HepG2 (cell line): ENCODE measurements around the gene TUBB. TPM values are rescaled to one million over a fixed set of nuclear protein-coding genes. Genes with fewer than 3 reads are reported as not detected.
A peak's percentile ranks its signal among the peaks of the same experiment; 100 is the strongest.

Source experiments
- ARNT2 ChIP-seq: sonication (generic); formaldehyde crosslinking; IDR thresholded peaks from 2 replicates; pipeline ENCODE4 v1.8.0; 2022; ENCODE audit warnings: mild to moderate bottlenecking, low read depth, missing genetic modification reagents, moderate library complexity
- FIP1L1 ChIP-seq: fragments of 200-400 bp; formaldehyde crosslinking; IDR thresholded peaks from 2 replicates; pipeline ENCODE4 v1.6.1; 2018; ENCODE audit warnings: low read depth, mild to moderate bottlenecking, low read length, moderate library complexity, borderline replicate concordance; ENCODE audit not compliant: insufficient read depth
- GFI1 ChIP-seq: sonication (generic); formaldehyde crosslinking; IDR thresholded peaks from 2 replicates; pipeline ENCODE4 v1.5.0; 2020; ENCODE audit warnings: missing genetic modification reagents, mild to moderate bottlenecking, borderline replicate concordance
- GLI4 ChIP-seq: sonication (generic); formaldehyde crosslinking; IDR thresholded peaks from 2 replicates; pipeline ENCODE4 v1.5.1; 2020; ENCODE audit warnings: missing genetic modification reagents, mild to moderate bottlenecking, moderate library complexity, borderline replicate concordance
- HOXA3 ChIP-seq: sonication (generic); formaldehyde crosslinking; IDR thresholded peaks from 2 replicates; pipeline ENCODE4 v1.5.0; 2020; ENCODE audit warnings: missing genetic modification reagents
- KDM5B ChIP-seq: sonication (generic); formaldehyde crosslinking; IDR thresholded peaks from 2 replicates; pipeline ENCODE4 v1.4.0; 2020; ENCODE audit warnings: missing genetic modification reagents, mild to moderate bottlenecking, borderline replicate concordance
- MATR3 ChIP-seq: sonication (generic); formaldehyde crosslinking; IDR thresholded peaks from 2 replicates; pipeline ENCODE4 v1.4.0; 2020; ENCODE audit warnings: missing genetic modification reagents
- MAZ ChIP-seq, 2 experiments: sonication (generic) in 1 of 2; formaldehyde crosslinking in 1 of 2; IDR thresholded peaks; 2 replicates each; pipeline versions ENCODE4 v1.5.0 to v1.6.1; 2012 to 2020; ENCODE audit warnings: low read depth in 2 of 2, mild to moderate bottlenecking in 2 of 2, borderline replicate concordance in 1 of 2, improper control_type of control experiment in 1 of 2, low read length in 1 of 2, missing genetic modification reagents in 1 of 2, moderate library complexity in 1 of 2
- MEIS1 ChIP-seq: sonication (generic); formaldehyde crosslinking; IDR thresholded peaks from 2 replicates; pipeline ENCODE4 v1.9.0; 2021; ENCODE audit warnings: mild to moderate bottlenecking, missing genetic modification reagents, moderate library complexity, borderline replicate concordance
- PPARG ChIP-seq: conservative IDR thresholded peaks from 2 replicates; pipeline ENCODE4 v1.6.1; 2016; ENCODE audit warnings: missing biosample characterization, missing genetic modification reagents
- SPEN ChIP-seq: sonication (generic); formaldehyde crosslinking; IDR thresholded peaks from 2 replicates; pipeline ENCODE4 v1.5.1; 2020; ENCODE audit warnings: low read depth, mild to moderate bottlenecking, missing genetic modification reagents
- TBX2 ChIP-seq: sonication (generic); formaldehyde crosslinking; IDR thresholded peaks from 2 replicates; pipeline ENCODE4 v1.5.0; 2020; ENCODE audit warnings: missing genetic modification reagents, mild to moderate bottlenecking, borderline replicate concordance
- TEAD3 ChIP-seq: optimal IDR thresholded peaks from 2 replicates; pipeline ENCODE3; 2016; ENCODE audit warnings: borderline replicate concordance
- ZNF160 ChIP-seq: sonication (generic); formaldehyde crosslinking; IDR thresholded peaks from 2 replicates; pipeline ENCODE4 v1.8.0; 2022; ENCODE audit warnings: mild to moderate bottlenecking, inconsistent platforms, missing genetic modification reagents
- ZNF326 ChIP-seq: sonication (generic); formaldehyde crosslinking; IDR thresholded peaks from 2 replicates; pipeline ENCODE4 v1.4.0; 2020; ENCODE audit warnings: missing genetic modification reagents, borderline replicate concordance
- ZNF629 ChIP-seq: sonication (generic); formaldehyde crosslinking; conservative IDR thresholded peaks from 2 replicates; pipeline ENCODE4 v1.5.0; 2020; ENCODE audit warnings: missing genetic modification reagents
- ZNF652 ChIP-seq: IDR thresholded peaks from 2 replicates; pipeline ENCODE4 v1.6.1; 2016; ENCODE audit warnings: low read depth, borderline replicate concordance
- polyA plus RNA-seq, 8 experiments: library from polyadenylated mRNA; depleted of rRNA in 3 of 8; stranded (reverse) in 7 of 8; unstranded in 1 of 8; fragments of >200 nt; fragmentation: Illumina TruSeq in 4 of 8; extraction: Trizol in 4 of 8; gene quantifications; 2 replicates each; pipeline versions ENCODE4 v1.2.1 to v1.2.3, GENCODE V29; 2011 to 2016; ENCODE audit warnings: low read depth in 4 of 8, missing spikeins in 1 of 8, mixed read lengths in 1 of 8; ENCODE audit not compliant: insufficient read depth in 1 of 8
- total RNA-seq, 5 experiments: library from RNA; depleted of rRNA; stranded (reverse); fragments of >200 nt; fragmentation: Illumina TruSeq; extraction: Trizol; gene quantifications; 2 replicates each; pipeline ENCODE4 v1.2.3, GENCODE V29; 2016; ENCODE audit warnings: low read depth in 1 of 5
- TF ChIP-seq, protein P1 (sequence below): sonication (generic); formaldehyde crosslinking; IDR thresholded peaks from 2 replicates; pipeline ENCODE4 v1.5.1; 2020; ENCODE audit warnings: mild to moderate bottlenecking, moderate library complexity, missing genetic modification reagents
- TF ChIP-seq, protein P2 (sequence below): sonication (generic); formaldehyde crosslinking; IDR thresholded peaks from 2 replicates; pipeline ENCODE4 v1.4.0; 2020; ENCODE audit warnings: missing genetic modification reagents, borderline replicate concordance
- TF ChIP-seq, protein P3 (sequence below): sonication (generic); formaldehyde crosslinking; IDR thresholded peaks from 2 replicates; pipeline ENCODE4 v1.5.0; 2020; ENCODE audit warnings: missing genetic modification reagents, mild to moderate bottlenecking, borderline replicate concordance
- TF ChIP-seq, protein P4 (sequence below): sonication (generic); formaldehyde crosslinking; IDR thresholded peaks from 2 replicates; pipeline ENCODE4 v1.4.0; 2020; ENCODE audit warnings: missing genetic modification reagents; ENCODE audit errors: not compliant biosample characterization

The TUBB gene
- total and polyA plus RNA-seq, 2 of the 13 experiments (the other 11 are each of a cell fraction or from before 2014, with no cell fraction given), result 911 to 1,163 TPM

DNA sequence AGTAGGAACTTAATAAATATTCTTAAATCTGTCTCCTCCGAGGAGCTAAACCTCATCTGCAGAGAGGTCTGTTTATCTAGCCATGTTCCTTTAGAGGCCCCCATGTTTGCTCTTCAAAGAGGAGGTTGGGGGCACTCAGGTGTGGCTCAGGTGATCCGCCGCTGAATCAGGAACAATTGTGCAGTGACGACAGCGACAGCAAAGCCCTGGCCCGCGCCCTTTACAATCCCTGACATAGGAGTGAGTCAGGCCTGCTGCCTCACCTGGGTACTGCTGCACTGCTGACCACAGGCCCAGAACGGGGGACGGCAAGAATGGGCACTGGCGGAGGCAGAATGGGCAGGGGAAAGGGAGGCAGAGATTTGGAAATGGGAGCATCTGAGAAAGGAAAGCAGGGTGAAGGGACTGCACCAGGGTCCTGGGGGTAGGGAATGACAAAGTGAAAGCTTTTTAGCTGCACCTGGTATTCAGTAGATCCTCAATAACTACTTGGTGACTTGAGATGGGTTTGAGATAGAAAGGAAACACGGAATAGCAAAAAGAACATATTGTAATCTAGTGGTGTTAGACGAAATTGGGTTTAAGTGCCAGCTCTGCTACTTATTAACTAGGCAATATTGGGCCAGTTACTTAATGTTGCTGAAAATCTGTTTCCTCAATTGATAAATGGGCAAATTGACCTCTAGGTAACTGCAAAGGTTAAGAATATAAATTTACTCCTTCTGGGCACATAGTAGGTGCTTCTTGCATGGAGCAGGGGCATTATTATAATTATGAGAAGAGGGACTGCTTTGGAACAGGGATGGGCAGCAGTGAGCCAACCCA is 29.6 kb downstream of the TUBB start (continued):
- TF ChIP-seq, protein P1, sequence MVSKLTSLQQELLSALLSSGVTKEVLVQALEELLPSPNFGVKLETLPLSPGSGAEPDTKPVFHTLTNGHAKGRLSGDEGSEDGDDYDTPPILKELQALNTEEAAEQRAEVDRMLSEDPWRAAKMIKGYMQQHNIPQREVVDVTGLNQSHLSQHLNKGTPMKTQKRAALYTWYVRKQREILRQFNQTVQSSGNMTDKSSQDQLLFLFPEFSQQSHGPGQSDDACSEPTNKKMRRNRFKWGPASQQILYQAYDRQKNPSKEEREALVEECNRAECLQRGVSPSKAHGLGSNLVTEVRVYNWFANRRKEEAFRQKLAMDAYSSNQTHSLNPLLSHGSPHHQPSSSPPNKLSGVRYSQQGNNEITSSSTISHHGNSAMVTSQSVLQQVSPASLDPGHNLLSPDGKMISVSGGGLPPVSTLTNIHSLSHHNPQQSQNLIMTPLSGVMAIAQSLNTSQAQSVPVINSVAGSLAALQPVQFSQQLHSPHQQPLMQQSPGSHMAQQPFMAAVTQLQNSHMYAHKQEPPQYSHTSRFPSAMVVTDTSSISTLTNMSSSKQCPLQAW (CRISPR knock-in tag), result peak; percentile 43; the same call in 1 of the 2 replicates
- TF ChIP-seq ZNF160 (no peak), ZNF629 (CRISPR knock-in tag) (0 out of 2 replicates have a peak, but pooled peaks have one; percentile 5), SPEN (CRISPR knock-in tag) (peak; percentile 29; the same call in 1 of the 2 replicates), FIP1L1 (peak; percentile 93; the same call in 1 of the 2 replicates), ARNT2 (CRISPR knock-in tag) (0 out of 2 replicates have a peak, but pooled peaks have one; percentile 36), ZNF652 (CRISPR knock-in tag) (no peak), MEIS1 (CRISPR knock-in tag) (0 out of 2 replicates have a peak, but pooled peaks have one; percentile 17), ZNF326 (0 out of 2 replicates have a peak, but pooled peaks have one; percentile 54), GFI1 (CRISPR knock-in tag) (peak; percentile 66), TBX2 (CRISPR knock-in tag) (peak; percentile 52), KDM5B (CRISPR knock-in tag) (no peak), GLI4 (CRISPR knock-in tag) (no peak), HOXA3 (CRISPR knock-in tag) (0 out of 2 replicates have a peak, but pooled peaks have one; percentile 13), MATR3 (no peak), PPARG (CRISPR knock-in tag) (peak; percentile 37; the same call in 1 of the 2 replicates), TEAD3 (CRISPR knock-in tag) (peak; percentile 29), MAZ (IDR thresholded peaks at IDR 0.05; ENCODE audit: borderline replicate concordance, low read depth, low read length) (no peak), MAZ (CRISPR knock-in tag; IDR thresholded peaks at IDR 0.05; ENCODE audit: low read depth) (0 out of 2 replicates have a peak, but pooled peaks have one; percentile 18)
- TF ChIP-seq, protein P2, sequence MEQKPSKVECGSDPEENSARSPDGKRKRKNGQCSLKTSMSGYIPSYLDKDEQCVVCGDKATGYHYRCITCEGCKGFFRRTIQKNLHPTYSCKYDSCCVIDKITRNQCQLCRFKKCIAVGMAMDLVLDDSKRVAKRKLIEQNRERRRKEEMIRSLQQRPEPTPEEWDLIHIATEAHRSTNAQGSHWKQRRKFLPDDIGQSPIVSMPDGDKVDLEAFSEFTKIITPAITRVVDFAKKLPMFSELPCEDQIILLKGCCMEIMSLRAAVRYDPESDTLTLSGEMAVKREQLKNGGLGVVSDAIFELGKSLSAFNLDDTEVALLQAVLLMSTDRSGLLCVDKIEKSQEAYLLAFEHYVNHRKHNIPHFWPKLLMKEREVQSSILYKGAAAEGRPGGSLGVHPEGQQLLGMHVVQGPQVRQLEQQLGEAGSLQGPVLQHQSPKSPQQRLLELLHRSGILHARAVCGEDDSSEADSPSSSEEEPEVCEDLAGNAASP (CRISPR knock-in tag), result 0 out of 2 replicates have a peak, but pooled peaks have one; percentile 1
- TF ChIP-seq, protein P3, sequence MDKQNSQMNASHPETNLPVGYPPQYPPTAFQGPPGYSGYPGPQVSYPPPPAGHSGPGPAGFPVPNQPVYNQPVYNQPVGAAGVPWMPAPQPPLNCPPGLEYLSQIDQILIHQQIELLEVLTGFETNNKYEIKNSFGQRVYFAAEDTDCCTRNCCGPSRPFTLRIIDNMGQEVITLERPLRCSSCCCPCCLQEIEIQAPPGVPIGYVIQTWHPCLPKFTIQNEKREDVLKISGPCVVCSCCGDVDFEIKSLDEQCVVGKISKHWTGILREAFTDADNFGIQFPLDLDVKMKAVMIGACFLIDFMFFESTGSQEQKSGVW (CRISPR knock-in tag), result no peak
- TF ChIP-seq, protein P4, sequence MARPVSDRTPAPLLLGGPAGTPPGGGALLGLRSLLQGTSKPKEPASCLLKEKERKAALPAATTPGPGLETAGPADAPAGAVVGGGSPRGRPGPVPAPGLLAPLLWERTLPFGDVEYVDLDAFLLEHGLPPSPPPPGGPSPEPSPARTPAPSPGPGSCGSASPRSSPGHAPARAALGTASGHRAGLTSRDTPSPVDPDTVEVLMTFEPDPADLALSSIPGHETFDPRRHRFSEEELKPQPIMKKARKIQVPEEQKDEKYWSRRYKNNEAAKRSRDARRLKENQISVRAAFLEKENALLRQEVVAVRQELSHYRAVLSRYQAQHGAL (CRISPR knock-in tag), result peak; percentile 40
